Measurements from ENCODE around the gene ZGRF1.
"Not testable (repeated sequence)": the region's sequence is repeated elsewhere in the genome, so short reads cannot be mapped to it uniquely, and the experiment has no call there.

ZGRF1 gene

GRCh38 chr4:112516471-112517066 is 120.1 kb downstream of the ZGRF1 start:
- no peak for FAIRE-seq

GRCh38 chr4:112516066-112516470 is 120.6 kb downstream of the ZGRF1 start, which contains the start of gene NEUROG2:
Gene NEUROG2, minus strand, starts transcription at chr4:112516180. Its CDS starts 705 bp downstream, at chr4:112515475.
- FAIRE-seq = no peak

- FAIRE-seq = no peak
Measured at GRCh38 chr4:112515198-112516065, 121.3 kb downstream of the ZGRF1 start.

- FAIRE-seq = no peak
Measured at GRCh38 chr4:112514647-112515197, 122.0 kb downstream of the ZGRF1 start.

- FAIRE-seq = no peak
Measured at GRCh38 chr4:112513971-112514646, 122.6 kb downstream of the ZGRF1 start.

- FAIRE-seq = no peak
Measured at GRCh38 chr4:112511803-112512118, 124.9 kb downstream of the ZGRF1 start.

- no peak for FAIRE-seq
Measured at GRCh38 chr4:112511093-112511802, 125.5 kb downstream of the ZGRF1 start.

- FAIRE-seq = no peak
Measured at GRCh38 chr4:112510291-112511092, 126.2 kb downstream of the ZGRF1 start.

- no peak for FAIRE-seq
Measured at GRCh38 chr4:112509243-112510141, 127.2 kb downstream of the ZGRF1 start.

- no peak for FAIRE-seq
Measured at GRCh38 chr4:112508356-112508755, 128.4 kb downstream of the ZGRF1 start.

GRCh38 chr4:112504807-112505206 is 131.9 kb downstream of the ZGRF1 start:
- no peak for FAIRE-seq

GRCh38 chr4:112502871-112503270 is 133.8 kb downstream of the ZGRF1 start:
- FAIRE-seq = no peak

GRCh38 chr4:112492321-112492720 is 144.4 kb downstream of the ZGRF1 start:
- no peak for FAIRE-seq

- FAIRE-seq = not testable (repeated sequence)
Measured at GRCh38 chr4:112490808-112491207, 145.9 kb downstream of the ZGRF1 start.
